Activated CD4-positive, alpha-beta T cell treated with anti-CD3 and anti-CD28 coated beads, Interleukin-2, amount 10 ng/mL, durations not matched to agents 24 days and 14 days (primary cell): ENCODE data around the gene SAPCD2. TPM values are rescaled to one million over a fixed set of nuclear protein-coding genes. Genes with fewer than 3 reads are reported as not detected.
"Not testable (repeated sequence)": the region's sequence is repeated elsewhere in the genome, so short reads cannot be mapped to it uniquely, and the experiment has no call there.

Source experiments
- DNase-seq: peaks from one replicate; pipeline ENCODE4 v3.0.0; 2022
- H3K27ac Mint-ChIP-seq: one replicate; pipeline ENCODE4 v1.8.0; 2022; ENCODE audit warnings: mild to moderate bottlenecking, mixed read lengths
- H3K27me3 Mint-ChIP-seq: one replicate; pipeline ENCODE4 v1.8.0; 2022; ENCODE audit warnings: mixed read lengths
- H3K36me3 Mint-ChIP-seq: one replicate; pipeline ENCODE4 v1.8.0; 2022; ENCODE audit warnings: low read depth, mild to moderate bottlenecking, mixed read lengths
- H3K4me1 Mint-ChIP-seq: one replicate; pipeline ENCODE4 v1.8.0; 2021; ENCODE audit warnings: mixed read lengths
- H3K4me3 Mint-ChIP-seq: one replicate; pipeline ENCODE4 v1.8.0; 2022; ENCODE audit warnings: mild to moderate bottlenecking, moderate library complexity, mixed read lengths
- H3K9me3 Mint-ChIP-seq: one replicate; pipeline ENCODE4 v1.8.0; 2021; ENCODE audit warnings: mixed read lengths
- intact Hi-C: fragments of 100-400 bp; cut with micrococcal nuclease; formaldehyde crosslinking; loops from one replicate; pipeline ENCODE4 v1.15.1; 2023
- total RNA-seq: library from RNA; stranded (reverse); gene quantifications from 2 replicates; pipeline ENCODE4 v1.2.3, GENCODE V29; 2022

Gene SAPCD2
- total RNA-seq, 1 donor from 2014 or later: 22.8 TPM

- peaks cover 23% of the 10 kb centered on the region for H3K4me1 Mint-ChIP-seq
- H3K27me3 Mint-ChIP-seq: no peaks in the 10 kb centered on the region
- intact Hi-C loops: no loop called here
- H3K4me3 Mint-ChIP-seq: peak overlapping the region; percentile 74
- no peak overlapping the region for H3K27ac Mint-ChIP-seq
- H3K36me3 Mint-ChIP-seq: peaks cover 8% of the 10 kb centered on the region
- DNase-seq: no peak
- H3K9me3 Mint-ChIP-seq: no peaks in the 10 kb centered on the region
Measured at GRCh38 chr9:137068539-137069507, 1.5 kb downstream of the SAPCD2 start.

- H3K4me3 Mint-ChIP-seq: peak overlapping the region; percentile 76
- DNase-seq: peak; percentile 96
- no peaks in the 10 kb centered on the region for H3K9me3 Mint-ChIP-seq
- H3K36me3 Mint-ChIP-seq: peaks cover 8% of the 10 kb centered on the region
- H3K4me1 Mint-ChIP-seq: peaks cover 23% of the 10 kb centered on the region
- intact Hi-C loops: loop anchor here (1.0 kb wide), 1 partner anchor 22 kb away; the partner anchor contains the start of gene NPDC1
- H3K27me3 Mint-ChIP-seq: no peaks in the 10 kb centered on the region
- peak overlapping the region; percentile 64 for H3K27ac Mint-ChIP-seq
Measured at GRCh38 chr9:137067860-137068538, 2.4 kb downstream of the SAPCD2 start.

- H3K36me3 Mint-ChIP-seq: peaks cover 8% of the 10 kb centered on the region
- no peak for DNase-seq
- no peaks in the 10 kb centered on the region for H3K27me3 Mint-ChIP-seq
- intact Hi-C loops: no loop called here
- no peak overlapping the region for H3K27ac Mint-ChIP-seq
- H3K4me3 Mint-ChIP-seq: no peak overlapping the region
- peaks cover 17% of the 10 kb centered on the region for H3K4me1 Mint-ChIP-seq
- H3K9me3 Mint-ChIP-seq: no peaks in the 10 kb centered on the region
Measured at GRCh38 chr9:137066096-137066861, 4.1 kb downstream of the SAPCD2 start.

- Mint-ChIP-seq H3K27ac (no peak overlapping the region), H3K9me3 (no peaks in the 10 kb centered on the region)
- intact Hi-C loops: loop anchor here (2.0 kb wide), 1 partner anchor 37 kb away; the partner anchor contains the start of gene ABCA2
Measured at GRCh38 chr9:137065336-137065967, 4.9 kb downstream of the SAPCD2 start.

GRCh38 chr9:137064880-137065164 lies 5.5 kb downstream of the SAPCD2 start:
- H3K36me3 Mint-ChIP-seq: peaks cover 8% of the 10 kb centered on the region
- no peak overlapping the region for H3K4me3 Mint-ChIP-seq
- no peak overlapping the region for H3K27ac Mint-ChIP-seq
- H3K27me3 Mint-ChIP-seq: no peaks in the 10 kb centered on the region
- peaks cover 12% of the 10 kb centered on the region for H3K4me1 Mint-ChIP-seq
- no peak for DNase-seq
- H3K9me3 Mint-ChIP-seq: no peaks in the 10 kb centered on the region
- intact Hi-C loops: loop anchor here (2.0 kb wide), 1 partner anchor 36 kb away; the partner anchor contains the start of gene ABCA2

More at GRCh38 chr9:137065336-137065967, 4.9 kb downstream of the SAPCD2 start:
- DNase-seq: no peak
- H3K27me3 Mint-ChIP-seq: no peaks in the 10 kb centered on the region
- H3K4me3 Mint-ChIP-seq: no peak overlapping the region
- peaks cover 8% of the 10 kb centered on the region for H3K36me3 Mint-ChIP-seq
- peaks cover 12% of the 10 kb centered on the region for H3K4me1 Mint-ChIP-seq

- H3K4me3 Mint-ChIP-seq: no peak overlapping the region
- H3K4me1 Mint-ChIP-seq: peaks cover 12% of the 10 kb centered on the region
- no peaks in the 10 kb centered on the region for H3K9me3 Mint-ChIP-seq
- peaks cover 8% of the 10 kb centered on the region for H3K36me3 Mint-ChIP-seq
- H3K27me3 Mint-ChIP-seq: no peaks in the 10 kb centered on the region
- peak overlapping the region; percentile 13 for H3K27ac Mint-ChIP-seq
- intact Hi-C loops: loop anchor here (2.0 kb wide), 1 partner anchor 35 kb away; the partner anchor contains the start of gene ABCA2
- DNase-seq: peak; percentile 91
Measured at GRCh38 chr9:137064027-137064879, 6.1 kb downstream of the SAPCD2 start.

GRCh38 chr9:137063311-137064026 lies 6.9 kb downstream of the SAPCD2 start:
- no peak overlapping the region for H3K4me3 Mint-ChIP-seq
- intact Hi-C loops: loop anchor here (2.0 kb wide), 1 partner anchor 35 kb away; the partner anchor contains the start of gene ABCA2
- no peaks in the 10 kb centered on the region for H3K9me3 Mint-ChIP-seq
- no peaks in the 10 kb centered on the region for H3K27me3 Mint-ChIP-seq
- H3K36me3 Mint-ChIP-seq: peaks cover 8% of the 10 kb centered on the region
- peaks cover 10% of the 10 kb centered on the region for H3K4me1 Mint-ChIP-seq
- no peak for DNase-seq
- no peak overlapping the region for H3K27ac Mint-ChIP-seq

- DNase-seq, H3K27ac Mint-ChIP-seq, H3K27me3 Mint-ChIP-seq, H3K4me3 Mint-ChIP-seq, H3K9me3 Mint-ChIP-seq, intact Hi-C loops, H3K4me1 Mint-ChIP-seq, H3K36me3 Mint-ChIP-seq: not testable (repeated sequence)
Measured at GRCh38 chr9:137062798-137063197, 7.6 kb downstream of the SAPCD2 start.

- H3K4me3 Mint-ChIP-seq: no peak overlapping the region
- no peaks in the 10 kb centered on the region for H3K27me3 Mint-ChIP-seq
- H3K4me1 Mint-ChIP-seq: peaks cover 3% of the 10 kb centered on the region
- DNase-seq: no peak
- H3K36me3 Mint-ChIP-seq: peaks cover 3% of the 10 kb centered on the region
- intact Hi-C loops: no loop called here
- H3K9me3 Mint-ChIP-seq: no peaks in the 10 kb centered on the region
- no peak overlapping the region for H3K27ac Mint-ChIP-seq
Measured at GRCh38 chr9:137062384-137062783, 8.0 kb downstream of the SAPCD2 start.

GRCh38 chr9:137058521-137059234 lies 11.7 kb downstream of the SAPCD2 start:
- H3K9me3 Mint-ChIP-seq: no peaks in the 10 kb centered on the region
- H3K27me3 Mint-ChIP-seq: peaks cover 2% of the 10 kb centered on the region
- H3K4me1 Mint-ChIP-seq: no peaks in the 10 kb centered on the region
- no peak overlapping the region for H3K4me3 Mint-ChIP-seq
- no peak for DNase-seq
- H3K27ac Mint-ChIP-seq: no peak overlapping the region
- intact Hi-C loops: no loop called here
- no peaks in the 10 kb centered on the region for H3K36me3 Mint-ChIP-seq

- intact Hi-C loops: no loop called here
- H3K9me3 Mint-ChIP-seq: no peaks in the 10 kb centered on the region
- H3K4me3 Mint-ChIP-seq: no peak overlapping the region
- no peaks in the 10 kb centered on the region for H3K36me3 Mint-ChIP-seq
- H3K4me1 Mint-ChIP-seq: no peaks in the 10 kb centered on the region
- peaks cover 5% of the 10 kb centered on the region for H3K27me3 Mint-ChIP-seq
- no peak for DNase-seq
- no peak overlapping the region for H3K27ac Mint-ChIP-seq
Measured at GRCh38 chr9:137057545-137057944, 12.8 kb downstream of the SAPCD2 start.
